Measurements from ENCODE around the gene BRMS1L.

- TF ChIP-seq PPARA (CRISPR knock-in tag; IDR thresholded peaks at IDR 0.05; ENCODE audit: borderline replicate concordance), result no peak
- TF ChIP-seq TSHZ2 (CRISPR knock-in tag; IDR thresholded peaks at IDR 0.05), result no peak
- no peak for TF ChIP-seq BACH2 (CRISPR knock-in tag; IDR thresholded peaks at IDR 0.05; ENCODE audit: borderline replicate concordance)
- TF ChIP-seq PATZ1 (CRISPR knock-in tag; IDR thresholded peaks at IDR 0.05; ENCODE audit: borderline replicate concordance), result no peak
- TF ChIP-seq SNAI2 (CRISPR knock-in tag; IDR thresholded peaks at IDR 0.05), result no peak
Observed at GRCh38 chr14:35786856-35787255, 39.3 kb upstream of the BRMS1L start.

Data from SK-N-SH treated with all-trans-retinoic acid at 6 μM for 48 hours (cell line).